CD14-positive monocyte (primary cell): Measurements from ENCODE around the gene KAZN. TPM values are rescaled to one million over a fixed set of nuclear protein-coding genes. Genes with fewer than 3 reads are reported as not detected.

Source experiments
- DNase-seq, 3 donors: peaks; one replicate each; pipeline ENCODE4 v3.0.0-alpha.2; 2011 to 2022
- H2AFZ ChIP-seq: 2 replicates; pipeline ENCODE4 v1.6.0; 2012; ENCODE audit warnings: mild to moderate bottlenecking, low read depth, low read length, inconsistent platforms; ENCODE audit not compliant: insufficient read depth, poor library complexity, severe bottlenecking
- H3K27ac ChIP-seq, 2 donors: 1 replicate in 1 of 2; 2 replicates in 1 of 2; pipeline ENCODE4 v1.5.1; 2012 to 2013; ENCODE audit warnings: low read length in 2 of 2, control low read depth in 1 of 2, inconsistent platforms in 1 of 2, low read depth in 1 of 2, mild to moderate bottlenecking in 1 of 2
- H3K27me3 ChIP-seq, 2 donors: one replicate each; pipeline versions ENCODE4 v1.6.0 to v1.6.1; 2011 to 2013; ENCODE audit warnings: low read length in 2 of 2; ENCODE audit not compliant: control insufficient read depth in 2 of 2, insufficient read depth in 2 of 2
- H3K36me3 ChIP-seq, 2 donors: replicated peaks in 1 of 2; 1 replicate in 1 of 2; 2 replicates in 1 of 2; pipeline versions ENCODE4 v1.5.1 to v1.6.1; 2012 to 2013; ENCODE audit warnings: low read length in 2 of 2, control low read depth in 1 of 2, inconsistent platforms in 1 of 2, mild to moderate bottlenecking in 1 of 2; ENCODE audit not compliant: insufficient read depth in 2 of 2, control insufficient read depth in 1 of 2
- H3K4me1 ChIP-seq, 2 donors: 1 replicate in 1 of 2; 2 replicates in 1 of 2; pipeline versions ENCODE4 v1.5.1 to v1.6.1; 2012 to 2013; ENCODE audit warnings: low read length in 2 of 2, control low read depth in 1 of 2, inconsistent platforms in 1 of 2, mild to moderate bottlenecking in 1 of 2, moderate library complexity in 1 of 2; ENCODE audit not compliant: insufficient read depth in 2 of 2, control insufficient read depth in 1 of 2
- H3K4me2 ChIP-seq: replicated peaks from 2 replicates; pipeline ENCODE3; 2012; ENCODE audit warnings: low read length, moderate library complexity, mild to moderate bottlenecking; ENCODE audit not compliant: poor library complexity, severe bottlenecking; ENCODE audit errors: extremely low read depth
- H3K4me3 ChIP-seq, 3 experiments: fragments of 200-600 bp in 1 of 3; sonication (generic) in 1 of 3; replicated peaks in 1 of 3; 1 replicate in 2 of 3; 2 replicates in 1 of 3; pipeline ENCODE4 v1.5.1; 2011 to 2013; ENCODE audit warnings: low read length in 3 of 3, mild to moderate bottlenecking in 3 of 3, control low read depth in 2 of 3, low read depth in 2 of 3, inconsistent platforms in 1 of 3, moderate library complexity in 1 of 3
- H3K79me2 ChIP-seq: 2 replicates; pipeline ENCODE4 v1.6.0; 2012; ENCODE audit warnings: mild to moderate bottlenecking, control low read depth, inconsistent platforms, low read length, moderate library complexity; ENCODE audit not compliant: insufficient read depth
- H3K9ac ChIP-seq: 2 replicates; pipeline ENCODE4 v1.6.0; 2017; ENCODE audit warnings: low read length, mild to moderate bottlenecking; ENCODE audit not compliant: insufficient read depth, poor library complexity, severe bottlenecking
- H3K9me3 ChIP-seq, 2 donors: replicated peaks in 1 of 2; 1 replicate in 1 of 2; 2 replicates in 1 of 2; pipeline versions ENCODE4 v1.5.1 to v1.6.1; 2012 to 2013; ENCODE audit warnings: low read length in 2 of 2, control low read depth in 1 of 2; ENCODE audit not compliant: control insufficient read depth in 1 of 2, insufficient read depth in 1 of 2
- H4K20me1 ChIP-seq: 2 replicates; pipeline ENCODE4 v1.6.0; 2012; ENCODE audit warnings: mild to moderate bottlenecking, low read length, control low read depth, moderate library complexity; ENCODE audit not compliant: insufficient read depth
- H3K27ac Mint-ChIP-seq, 7 donors: one replicate each; pipeline ENCODE4 v1.8.0; 2020; ENCODE audit warnings: mild to moderate bottlenecking in 7 of 7, mixed read lengths in 7 of 7, moderate library complexity in 6 of 7, inconsistent platforms in 2 of 7
- H3K27me3 Mint-ChIP-seq, 3 donors: one replicate each; pipeline ENCODE4 v1.8.0; 2021 to 2022; ENCODE audit warnings: low read depth in 3 of 3, mild to moderate bottlenecking in 3 of 3, mixed read lengths in 3 of 3, moderate library complexity in 3 of 3, inconsistent platforms in 1 of 3
- H3K36me3 Mint-ChIP-seq, 2 donors: one replicate each; pipeline ENCODE4 v1.8.0; 2020; ENCODE audit warnings: mixed read lengths in 2 of 2, inconsistent platforms in 1 of 2, mild to moderate bottlenecking in 1 of 2
- H3K4me1 Mint-ChIP-seq: one replicate; pipeline ENCODE4 v1.8.0; 2020; ENCODE audit warnings: mild to moderate bottlenecking, mixed read lengths
- H3K4me3 Mint-ChIP-seq, 2 donors: one replicate each; pipeline ENCODE4 v1.8.0; 2020; ENCODE audit warnings: mild to moderate bottlenecking in 2 of 2, mixed read lengths in 2 of 2, moderate library complexity in 1 of 2
- H3K9me3 Mint-ChIP-seq, 7 donors: one replicate each; pipeline ENCODE4 v1.8.0; 2020 to 2022; ENCODE audit warnings: mixed read lengths in 7 of 7, mild to moderate bottlenecking in 6 of 7, moderate library complexity in 6 of 7, inconsistent platforms in 2 of 7
- CTCF ChIP-seq: fragments of 200-600 bp; IDR thresholded peaks from one replicate; pipeline ENCODE4 v1.8.0; 2022; ENCODE audit warnings: antibody characterized with exemption, mild to moderate bottlenecking
- WGBS: methylation state at CpG from one replicate; pipeline ENCODE4 v1.1.5; 2013; ENCODE audit warnings: missing lambda C conversion rate; ENCODE audit not compliant: insufficient coverage; 5-methylcytosine and 5-hydroxymethylcytosine counted together
- intact Hi-C, 2 donors: fragments of 100-400 bp; cut with micrococcal nuclease; formaldehyde crosslinking; loops; one replicate each; pipeline versions ENCODE4 v1.15.0 to v1.15.1; 2023
- polyA plus RNA-seq, 3 donors: library from polyadenylated mRNA; depleted of rRNA in 1 of 3; unstranded in 2 of 3; stranded (reverse) in 1 of 3; fragments of 300-500 nt in 2 of 3; fragments of >200 nt in 1 of 3; fragmentation: Illumina TruSeq in 2 of 3; gene quantifications; 1 replicate in 2 of 3; 2 replicates in 1 of 3; pipeline ENCODE4 v1.2.3, GENCODE V29; 2012 to 2021

KAZN gene
- polyA plus RNA-seq, 3 donors: not detected

GRCh38 chr1:14561014-14561693 lies 37.3 kb upstream of the KAZN start:
- Histone ChIP-seq H2AFZ (no peak overlapping the region), H3K27me3 (peaks cover 0 to 3% of the 10 kb centered on the region in 2 donors), H3K4me3 (no peak overlapping the region), H4K20me1 (no peaks in the 10 kb centered on the region), H3K79me2 (no peaks in the 10 kb centered on the region), H3K9ac (no peak overlapping the region), H3K9me3 (no peaks in the 10 kb centered on the region), H3K4me2 (no peak overlapping the region), H3K36me3 (no peaks in the 10 kb centered on the region), H3K4me1 (no peaks in the 10 kb centered on the region), H3K27ac (no peak overlapping the region)
- Mint-ChIP-seq H3K27me3 (peaks cover 7 to 20% (median 8%) of the 10 kb centered on the region in 3 donors), H3K36me3 (no peaks in the 10 kb centered on the region), H3K9me3 (peaks cover 0 to 8% (median 2%) of the 10 kb centered on the region in 7 donors), H3K4me1 (no peaks in the 10 kb centered on the region), H3K4me3 (no peak overlapping the region), H3K27ac (no peak overlapping the region)
- TF ChIP-seq CTCF: no peak
- WGBS: 96% methylated on average over 5 of the region's 8 CpGs
- no peak for DNase-seq
- intact Hi-C loops: no loop called here

- H3K9ac ChIP-seq: no peak overlapping the region
- intact Hi-C loops: no loop called here
- H4K20me1 ChIP-seq: no peaks in the 10 kb centered on the region
- no peak for DNase-seq
- Mint-ChIP-seq H3K27ac (no peak overlapping the region), H3K36me3 (no peaks in the 10 kb centered on the region), H3K4me3 (no peak overlapping the region), H3K4me1 (peaks cover 1% of the 10 kb centered on the region), H3K9me3 (peaks cover 0 to 17% (median 8%) of the 10 kb centered on the region in 7 donors), H3K27me3 (peaks cover 4 to 8% (median 7%) of the 10 kb centered on the region in 3 donors)
- no peaks in the 10 kb centered on the region for H3K79me2 ChIP-seq
- no peak overlapping the region for H3K27ac ChIP-seq
- no peak overlapping the region for H3K4me3 ChIP-seq
- H2AFZ ChIP-seq: no peak overlapping the region
- H3K9me3 ChIP-seq: peaks cover 0 to 4% of the 10 kb centered on the region in 2 donors
- TF ChIP-seq CTCF: no peak
- no peaks in the 10 kb centered on the region for H3K36me3 ChIP-seq
- no peak overlapping the region for H3K4me2 ChIP-seq
- no CpG with 5 or more reads among the region's 2 CpGs for WGBS
- H3K27me3 ChIP-seq: no peaks in the 10 kb centered on the region
- H3K4me1 ChIP-seq: no peaks in the 10 kb centered on the region
These were observed 33.4 kb upstream of the KAZN start for GRCh38 chr1:14565090-14565489.
